Fibroblast of skin of abdomen (primary cell): ENCODE measurements around the gene ADISSP.

Experiments used
- DNase-seq: peaks from one replicate; pipeline ENCODE4 v3.0.0-alpha.2; 2013

Gene ADISSP

GRCh38 chr20:3735768-3736167 is 31.8 kb downstream of the ADISSP start:
- no peak for DNase-seq

GRCh38 chr20:3734111-3734843 is 33.3 kb downstream of the ADISSP start:
- DNase-seq = no peak

- DNase-seq = no peak
Measured at GRCh38 chr20:3733119-3733995, 34.2 kb downstream of the ADISSP start.

GRCh38 chr20:3732327-3733118 is 35.0 kb downstream of the ADISSP start, which contains the start of gene HSPA12B:
HSPA12B (plus strand) TSS chr20:3732685; CDS start chr20:3738675, 5,990 bp downstream.
- peak; percentile 32 for DNase-seq

- DNase-seq = no peak
Measured at GRCh38 chr20:3731944-3732326, 35.6 kb downstream of the ADISSP start.

GRCh38 chr20:3730803-3731672 is 36.5 kb downstream of the ADISSP start:
- no peak for DNase-seq

GRCh38 chr20:3729811-3730540 is 37.6 kb downstream of the ADISSP start:
- no peak for DNase-seq

GRCh38 chr20:3729378-3729777 is 38.2 kb downstream of the ADISSP start:
- no peak for DNase-seq

GRCh38 chr20:3728876-3729275 is 38.7 kb downstream of the ADISSP start:
- no peak for DNase-seq

GRCh38 chr20:3728354-3728753 is 39.2 kb downstream of the ADISSP start:
- DNase-seq = no peak

- DNase-seq = peak; percentile 65
Measured at GRCh38 chr20:3727401-3728021, 40.0 kb downstream of the ADISSP start.

GRCh38 chr20:3724356-3724755 is 43.2 kb downstream of the ADISSP start:
- no peak for DNase-seq

- no peak for DNase-seq
Measured at GRCh38 chr20:3723284-3723683, 44.3 kb downstream of the ADISSP start.

- no peak for DNase-seq
Measured at GRCh38 chr20:3721912-3722311, 45.6 kb downstream of the ADISSP start.

- no peak for DNase-seq
Measured at GRCh38 chr20:3720626-3721025, 46.9 kb downstream of the ADISSP start.

GRCh38 chr20:3720068-3720467 is 47.5 kb downstream of the ADISSP start:
- no peak for DNase-seq

GRCh38 chr20:3719046-3719445 is 48.5 kb downstream of the ADISSP start:
- DNase-seq = no peak

GRCh38 chr20:3716195-3716834 is 51.2 kb downstream of the ADISSP start:
- DNase-seq = peak; percentile 51

- no peak for DNase-seq
Measured at GRCh38 chr20:3714092-3714491, 53.5 kb downstream of the ADISSP start.

- DNase-seq = no peak
Measured at GRCh38 chr20:3712279-3712873, 55.2 kb downstream of the ADISSP start, which contains the start of gene SIGLEC1. SIGLEC1 (minus strand) TSS chr20:3712600; CDS start chr20:3707128, 5,472 bp downstream.
